ENCODE measurements around the gene RDX.

DNA sequence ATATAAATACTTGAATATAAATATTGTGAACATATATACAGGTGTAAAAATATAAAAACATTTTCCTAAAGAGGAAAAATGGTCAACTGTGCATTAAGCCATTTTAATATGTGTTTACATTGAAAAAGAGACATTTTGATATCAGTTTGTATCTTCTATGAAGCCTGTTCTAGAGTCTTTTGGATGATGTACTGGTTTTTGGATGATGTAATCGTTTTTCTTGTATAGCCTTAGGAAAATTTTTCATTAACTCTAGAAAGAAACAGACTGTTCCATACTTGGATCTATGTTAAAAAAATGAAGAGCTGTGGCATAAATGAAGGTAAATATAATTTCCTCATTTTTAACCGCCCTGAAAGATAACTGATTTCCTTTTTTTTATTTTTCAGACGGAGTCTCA is 39.6 kb upstream of the RDX start:
- TF ChIP-seq TBP (IDR thresholded peaks at IDR 0.05; ENCODE audit: low read depth, low read length) (no peak), ZNF274 (IDR thresholded peaks at IDR 0.05; ENCODE audit: borderline replicate concordance, extremely low read depth, low read length) (no peak), POLR2A (IDR thresholded peaks at IDR 0.05; ENCODE audit: control extremely low read depth in 1 of 2, low read depth in 2 of 2, low read length in 2 of 2) (no peak), TAF1 (IDR thresholded peaks at IDR 0.05; ENCODE audit: low read depth, low read length) (no peak), POLR2AphosphoS5 (IDR thresholded peaks at IDR 0.05; ENCODE audit: low read depth, low read length) (no peak), SUZ12 (IDR thresholded peaks at IDR 0.05; ENCODE audit: low read length) (no peak), HDAC6 (IDR thresholded peaks at IDR 0.05; ENCODE audit: low read depth, low read length) (no peak)
- TF ChIP-seq, protein P1, sequence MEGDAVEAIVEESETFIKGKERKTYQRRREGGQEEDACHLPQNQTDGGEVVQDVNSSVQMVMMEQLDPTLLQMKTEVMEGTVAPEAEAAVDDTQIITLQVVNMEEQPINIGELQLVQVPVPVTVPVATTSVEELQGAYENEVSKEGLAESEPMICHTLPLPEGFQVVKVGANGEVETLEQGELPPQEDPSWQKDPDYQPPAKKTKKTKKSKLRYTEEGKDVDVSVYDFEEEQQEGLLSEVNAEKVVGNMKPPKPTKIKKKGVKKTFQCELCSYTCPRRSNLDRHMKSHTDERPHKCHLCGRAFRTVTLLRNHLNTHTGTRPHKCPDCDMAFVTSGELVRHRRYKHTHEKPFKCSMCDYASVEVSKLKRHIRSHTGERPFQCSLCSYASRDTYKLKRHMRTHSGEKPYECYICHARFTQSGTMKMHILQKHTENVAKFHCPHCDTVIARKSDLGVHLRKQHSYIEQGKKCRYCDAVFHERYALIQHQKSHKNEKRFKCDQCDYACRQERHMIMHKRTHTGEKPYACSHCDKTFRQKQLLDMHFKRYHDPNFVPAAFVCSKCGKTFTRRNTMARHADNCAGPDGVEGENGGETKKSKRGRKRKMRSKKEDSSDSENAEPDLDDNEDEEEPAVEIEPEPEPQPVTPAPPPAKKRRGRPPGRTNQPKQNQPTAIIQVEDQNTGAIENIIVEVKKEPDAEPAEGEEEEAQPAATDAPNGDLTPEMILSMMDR (IDR thresholded peaks at IDR 0.05; ENCODE audit: control extremely low read depth in 1 of 3, insufficient read depth in 1 of 3, low read depth in 1 of 3, low read length in 3 of 3), result no peak

All from H1 (cell line).